H7 (cell line): ENCODE measurements around the gene OLFML2B. TPM values are rescaled to one million over a fixed set of nuclear protein-coding genes. Genes with fewer than 3 reads are reported as not detected.
A peak's percentile ranks its signal among the peaks of the same experiment; 100 is the strongest.

ENCODE experiments used
- DNase-seq: peaks from one replicate; pipeline ENCODE4 v3.0.0; 2012
- H3K27me3 ChIP-seq: 2 replicates; pipeline ENCODE4 v1.6.0; 2011; ENCODE audit warnings: mild to moderate bottlenecking, low read length; ENCODE audit not compliant: control insufficient read depth, insufficient read depth
- H3K36me3 ChIP-seq: replicated peaks from 2 replicates; pipeline ENCODE4 v1.5.1; 2011; ENCODE audit warnings: low read length; ENCODE audit not compliant: control insufficient read depth, insufficient read depth
- H3K4me3 ChIP-seq: 2 replicates; pipeline ENCODE4 v1.5.1; 2011; ENCODE audit warnings: low read depth, mild to moderate bottlenecking, control low read depth, low read length, moderate library complexity; ENCODE audit not compliant: insufficient read depth
- total RNA-seq: library from RNA; depleted of rRNA; stranded (reverse); fragments of >200 nt; shearing (Covaris generic); gene quantifications from 2 replicates; pipeline ENCODE4 v1.2.3, GENCODE V29; 2014

OLFML2B gene
- total RNA-seq, 1 experiment from 2014 or later, result 0.45 TPM

DNA sequence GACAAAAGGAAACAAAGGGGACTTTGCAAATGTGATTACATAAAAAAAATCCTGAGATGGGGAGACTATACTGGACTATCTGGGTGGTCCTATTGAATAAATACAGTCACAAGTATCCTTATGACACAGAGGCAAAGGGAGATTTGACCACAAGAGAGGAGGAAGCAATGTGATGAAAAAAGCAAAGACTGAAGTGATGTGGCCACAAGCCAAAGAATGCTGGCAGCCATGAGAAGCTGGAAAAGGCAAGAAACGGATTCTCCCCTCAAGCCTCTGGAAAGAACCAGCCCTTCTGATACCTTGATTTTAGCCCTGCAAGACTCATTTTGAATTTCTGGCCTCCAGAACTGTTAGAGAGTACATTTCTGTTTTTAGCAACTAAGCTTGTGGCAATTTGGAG, 36.4 kb downstream of the OLFML2B start:
- Histone ChIP-seq H3K36me3 (no peaks in the 10 kb centered on the region), H3K4me3 (no peak overlapping the region), H3K27me3 (no peaks in the 10 kb centered on the region)
- no peak for DNase-seq

DNA sequence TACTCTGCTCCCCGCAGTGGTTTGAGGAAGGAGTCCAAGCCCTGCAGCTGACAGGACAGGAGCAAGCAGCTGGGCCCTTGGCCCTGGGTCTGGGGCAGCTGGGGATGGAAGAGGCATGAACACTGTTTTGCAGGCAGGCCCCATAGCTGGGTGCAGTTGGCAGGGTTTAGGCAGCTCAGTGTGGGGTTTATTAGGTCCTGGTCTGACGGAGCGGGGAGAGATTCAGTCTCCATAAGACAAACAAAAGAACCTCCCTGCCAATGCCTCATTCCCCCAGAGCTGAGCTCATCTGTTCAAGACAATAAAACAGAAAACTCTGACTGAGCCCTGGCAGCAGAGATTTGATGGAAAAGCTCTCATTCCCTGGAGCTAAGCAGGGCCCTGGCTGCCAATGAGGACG, 37.3 kb downstream of the OLFML2B start:
- DNase-seq, result no peak
- H3K36me3 ChIP-seq, result no peaks in the 10 kb centered on the region
- no peaks in the 10 kb centered on the region for H3K27me3 ChIP-seq
- no peak overlapping the region for H3K4me3 ChIP-seq

GRCh38 chr1:161985301-161985822, 38.3 kb downstream of the OLFML2B start:
- no peak for DNase-seq
- H3K36me3 ChIP-seq, result no peaks in the 10 kb centered on the region
- H3K4me3 ChIP-seq, result no peak overlapping the region
- no peaks in the 10 kb centered on the region for H3K27me3 ChIP-seq

GRCh38 chr1:161983725-161984124, 39.9 kb downstream of the OLFML2B start:
- Histone ChIP-seq H3K36me3 (no peaks in the 10 kb centered on the region), H3K27me3 (no peaks in the 10 kb centered on the region), H3K4me3 (no peak overlapping the region)
- DNase-seq, result no peak

DNA sequence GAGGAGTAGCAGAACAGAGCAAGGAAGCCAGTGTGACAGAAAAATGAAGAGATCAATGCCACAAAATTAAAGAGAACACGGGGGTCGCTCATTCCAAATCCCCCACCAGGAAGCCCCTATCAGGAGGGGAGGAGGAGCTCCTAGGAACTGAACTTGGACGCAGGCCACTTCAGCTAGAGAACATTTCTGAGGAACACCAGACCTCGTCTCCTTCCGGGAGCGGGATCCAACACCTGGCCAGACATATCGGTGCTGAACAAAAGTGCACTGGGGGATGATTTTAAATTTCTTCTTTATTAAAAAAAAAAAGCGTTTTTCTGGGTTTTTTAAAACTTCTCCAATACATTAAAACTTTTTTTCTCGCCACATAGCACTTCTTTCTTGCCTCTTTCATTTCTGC, 40.8 kb downstream of the OLFML2B start:
- H3K36me3 ChIP-seq, result no peaks in the 10 kb centered on the region
- no peaks in the 10 kb centered on the region for H3K27me3 ChIP-seq
- no peak overlapping the region for H3K4me3 ChIP-seq
- DNase-seq, result no peak

DNA sequence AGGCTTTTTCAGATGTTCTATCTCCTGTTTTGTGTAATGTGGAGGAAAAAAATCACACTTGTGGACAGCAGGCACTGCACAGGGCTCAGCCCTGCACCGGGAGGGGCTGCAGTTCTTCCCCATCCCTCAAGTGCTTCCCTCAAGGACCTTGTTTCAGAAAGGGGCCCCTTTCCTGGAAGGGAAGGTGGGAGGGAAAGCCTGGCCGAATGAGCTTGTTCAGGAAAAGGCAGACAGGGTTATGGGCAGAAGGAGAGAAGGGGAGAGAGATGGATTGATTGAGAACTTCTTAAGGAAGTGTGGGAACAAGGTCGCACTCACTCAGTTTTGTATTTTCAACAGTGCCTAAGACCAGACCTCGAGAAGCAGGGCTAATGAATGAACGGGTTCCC, 41.2 kb downstream of the OLFML2B start:
- no peaks in the 10 kb centered on the region for H3K36me3 ChIP-seq
- no peak for DNase-seq
- H3K4me3 ChIP-seq, result no peak overlapping the region
- no peaks in the 10 kb centered on the region for H3K27me3 ChIP-seq

- DNase-seq, result peak; percentile 62
- Histone ChIP-seq H3K36me3 (no peaks in the 10 kb centered on the region), H3K4me3 (no peak overlapping the region), H3K27me3 (no peaks in the 10 kb centered on the region)
These were observed 41.7 kb downstream of the OLFML2B start for GRCh38 chr1:161981735-161982506.

DNA sequence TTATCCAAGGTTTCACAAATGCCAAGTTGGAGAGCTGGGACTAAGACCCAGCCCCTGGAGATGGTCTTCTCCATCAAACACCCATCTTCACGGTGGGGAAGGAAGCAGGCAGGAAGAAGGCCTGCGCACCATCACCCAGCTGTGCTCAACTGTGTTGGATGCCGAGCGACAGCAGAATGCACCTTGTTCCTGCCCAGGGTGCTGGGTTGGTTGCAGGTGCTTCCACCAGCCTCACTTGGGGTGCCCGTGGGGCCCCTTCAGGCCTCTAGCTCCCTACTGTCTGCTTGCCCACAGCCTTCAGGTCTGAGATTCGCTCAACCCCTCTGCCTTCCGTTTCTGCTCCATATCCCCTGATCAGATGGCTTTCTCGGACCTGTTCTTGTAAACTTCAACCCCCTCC, 42.5 kb downstream of the OLFML2B start:
- DNase-seq, result no peak
- H3K27me3 ChIP-seq, result no peaks in the 10 kb centered on the region
- no peak overlapping the region for H3K4me3 ChIP-seq
- no peaks in the 10 kb centered on the region for H3K36me3 ChIP-seq

DNA sequence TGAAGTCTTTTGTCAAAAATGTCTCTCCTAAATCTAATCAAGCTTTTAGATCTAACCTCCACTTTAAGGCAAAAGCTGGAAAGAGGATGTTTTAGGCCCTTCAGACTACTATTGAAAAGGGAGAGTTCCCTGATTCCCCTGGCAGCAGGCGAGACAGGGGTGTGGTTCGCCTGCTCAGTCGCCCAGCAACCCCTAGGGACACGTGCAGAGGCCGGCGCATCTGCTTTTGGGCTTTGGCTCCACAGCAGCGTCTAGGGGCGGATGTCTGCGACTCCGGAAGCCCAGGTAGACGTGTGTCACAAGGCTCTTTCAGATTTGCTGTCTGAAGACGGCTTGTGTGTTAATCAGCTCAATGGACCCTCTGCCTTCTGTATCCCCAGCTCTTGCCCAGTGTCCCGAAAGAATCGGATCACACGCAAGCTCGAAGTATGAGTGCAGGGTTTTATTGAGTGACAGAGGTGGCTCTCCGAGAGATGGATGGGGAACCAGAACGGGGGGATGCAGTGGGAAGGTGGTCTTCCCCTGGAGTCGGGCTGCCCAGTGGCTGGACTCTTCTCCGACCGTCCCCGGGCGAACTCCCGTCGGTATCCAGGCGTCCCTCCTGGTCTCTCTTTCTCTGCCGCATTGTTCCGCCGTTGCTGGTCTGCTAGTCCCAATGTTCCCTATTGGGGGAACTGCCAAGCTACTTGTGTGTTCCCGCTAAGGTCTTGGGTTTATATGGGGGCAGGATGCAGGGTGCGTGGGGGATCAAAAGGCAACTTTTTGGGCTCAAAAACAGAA, 45.5 kb downstream of the OLFML2B start:
- DNase-seq, result no peak
- Histone ChIP-seq H3K27me3 (no peaks in the 10 kb centered on the region), H3K36me3 (no peaks in the 10 kb centered on the region), H3K4me3 (no peak overlapping the region)

GRCh38 chr1:161973924-161974845, 49.5 kb downstream of the OLFML2B start:
- Histone ChIP-seq H3K4me3 (no peak overlapping the region), H3K36me3 (no peaks in the 10 kb centered on the region), H3K27me3 (no peaks in the 10 kb centered on the region)
- no peak for DNase-seq

DNA sequence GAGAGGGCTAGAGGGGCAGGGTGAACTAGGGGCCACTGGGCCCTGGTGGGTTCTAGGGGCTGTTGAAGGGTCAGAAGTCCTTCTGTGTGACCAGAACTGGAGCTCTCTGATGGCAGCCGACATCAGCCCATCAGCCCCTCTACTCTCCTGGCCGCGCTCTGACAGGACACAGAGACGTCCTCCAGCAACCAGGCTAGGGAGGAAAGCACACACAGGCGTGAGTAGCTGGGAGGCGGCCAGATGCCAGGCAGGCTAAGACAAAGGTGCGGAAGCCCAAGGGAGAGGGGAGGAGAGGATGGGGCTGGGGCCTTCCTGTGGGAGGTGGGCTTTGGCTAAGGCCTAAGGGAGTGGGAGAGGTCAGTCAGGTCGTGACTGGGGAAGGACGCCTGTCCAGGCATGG, 50.8 kb downstream of the OLFML2B start:
- Histone ChIP-seq H3K36me3 (no peaks in the 10 kb centered on the region), H3K4me3 (no peak overlapping the region), H3K27me3 (no peaks in the 10 kb centered on the region)
- DNase-seq, result no peak

- Histone ChIP-seq H3K27me3 (no peaks in the 10 kb centered on the region), H3K36me3 (no peaks in the 10 kb centered on the region), H3K4me3 (no peak overlapping the region)
- peak; percentile 68 for DNase-seq
These were observed 53.0 kb downstream of the OLFML2B start for GRCh38 chr1:161970633-161971032.

DNA sequence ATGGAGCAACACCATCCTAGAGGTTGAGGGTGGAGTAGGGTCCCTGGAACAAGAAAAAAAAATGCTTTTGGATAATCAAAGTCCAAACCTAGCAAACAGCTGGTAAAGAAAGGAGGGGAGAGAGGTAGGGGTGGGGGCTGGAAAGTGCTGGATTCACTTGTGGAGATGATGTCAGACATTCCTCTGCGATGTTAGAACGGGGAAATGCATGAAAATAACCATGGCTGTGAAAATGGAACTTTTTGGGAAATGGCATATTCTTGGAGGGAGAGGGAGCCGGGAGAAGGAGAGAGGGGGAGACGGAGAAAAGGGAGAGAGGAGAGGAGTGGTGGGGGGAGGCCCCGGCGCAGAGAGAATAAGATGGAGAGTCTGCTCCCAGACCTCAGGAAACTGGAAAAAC, 53.6 kb downstream of the OLFML2B start:
- H3K36me3 ChIP-seq, result no peaks in the 10 kb centered on the region
- no peaks in the 10 kb centered on the region for H3K27me3 ChIP-seq
- H3K4me3 ChIP-seq, result no peak overlapping the region
- DNase-seq, result no peak

DNA sequence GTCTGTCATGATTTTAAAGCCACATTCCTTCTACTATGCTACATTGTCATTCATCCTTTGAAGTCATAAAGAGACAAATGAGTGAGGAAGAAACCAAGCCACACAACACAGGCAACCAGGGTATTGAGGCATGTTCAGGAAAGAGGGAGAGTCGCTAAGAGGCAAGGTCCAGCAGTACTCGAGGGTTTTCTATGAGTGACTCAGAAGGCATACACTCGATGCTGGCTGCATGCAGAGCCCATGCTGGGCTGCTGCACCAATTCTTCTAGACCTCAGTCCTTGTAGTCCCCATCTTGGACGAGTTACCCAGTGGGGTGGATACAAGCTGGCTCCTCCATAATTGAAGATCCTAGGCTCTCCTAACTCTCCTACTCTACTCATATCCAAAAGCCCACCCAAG, 57.6 kb downstream of the OLFML2B start:
- H3K4me3 ChIP-seq, result no peak overlapping the region
- no peak for DNase-seq
- no peaks in the 10 kb centered on the region for H3K27me3 ChIP-seq
- H3K36me3 ChIP-seq, result no peaks in the 10 kb centered on the region
